AG20443 (cell line): ENCODE measurements around the gene OR1M1.
A peak's percentile ranks its signal among the peaks of the same experiment; 100 is the strongest.

Experiments
- DNase-seq: peaks from one replicate; pipeline ENCODE4 v3.0.0; 2012; ENCODE audit warnings: low spot score, mixed read lengths

The OR1M1 gene

GRCh38 chr19:9075064-9075949, 11.6 kb upstream of the OR1M1 start:
- peak; percentile 50 for DNase-seq

GRCh38 chr19:9076901-9077300, 10.0 kb upstream of the OR1M1 start:
- DNase-seq: no peak

GRCh38 chr19:9078651-9079050, 8.2 kb upstream of the OR1M1 start:
- DNase-seq: no peak

- DNase-seq: no peak
These were observed 20.5 kb downstream of the OR1M1 start, which contains the start of gene OR7G2 for GRCh38 chr19:9107375-9107774. Gene OR7G2 (minus strand): TSS chr19:9107475. CDS start chr19:9103243, 4,232 bp downstream.

- DNase-seq: no peak
These were observed 23.1 kb downstream of the OR1M1 start for GRCh38 chr19:9109959-9110358.

- DNase-seq: no peak
These were observed 28.5 kb downstream of the OR1M1 start, which contains the start of gene OR7G1 for GRCh38 chr19:9115307-9115813. Gene OR7G1 (minus strand): TSS chr19:9115763. CDS start chr19:9115763, 0 bp downstream.

- DNase-seq: no peak
These were observed 29.7 kb downstream of the OR1M1 start for GRCh38 chr19:9116547-9116946.

- DNase-seq: no peak
These were observed 40.1 kb downstream of the OR1M1 start, which contains the start of gene OR7G3 for GRCh38 chr19:9126900-9127405. Gene OR7G3 (minus strand): TSS chr19:9126950. CDS start chr19:9126950, 0 bp downstream.

- no peak for DNase-seq
These were observed 41.3 kb downstream of the OR1M1 start for GRCh38 chr19:9128171-9128570.

GRCh38 chr19:9130965-9131364, 44.1 kb downstream of the OR1M1 start:
- DNase-seq: no peak

GRCh38 chr19:9132422-9132821, 45.6 kb downstream of the OR1M1 start:
- DNase-seq: no peak

- DNase-seq: no peak
These were observed 52.8 kb downstream of the OR1M1 start for GRCh38 chr19:9139609-9140158.

- DNase-seq: peak; percentile 94
These were observed 53.5 kb downstream of the OR1M1 start, which contains the start of gene ZNF317 for GRCh38 chr19:9140159-9140874. Gene ZNF317 (plus strand): TSS chr19:9140397. CDS start chr19:9156017, 15,620 bp downstream.

- DNase-seq: no peak
These were observed 58.1 kb downstream of the OR1M1 start for GRCh38 chr19:9144920-9145319.
